Uterus (tissue), 4 donors: ENCODE data around the gene RAB40A. TPM values are rescaled to one million over a fixed set of nuclear protein-coding genes. Genes with fewer than 3 reads are reported as not detected.
A peak's percentile ranks its signal among the peaks of the same experiment; 100 is the strongest.
"Not testable (repeated sequence)": the region's sequence is repeated elsewhere in the genome, so short reads cannot be mapped to it uniquely, and the experiment has no call there.

Experiments used
- DNase-seq, 2 donors: peaks; one replicate each; pipeline ENCODE4 v3.0.0-alpha.2; 2019 to 2020
- H3K27ac ChIP-seq, 2 donors: fragments of 200-600 bp; sonication (generic); 1 replicate in 1 of 2; 2 replicates in 1 of 2; pipeline ENCODE4 v1.5.1; 2016 to 2018
- H3K27me3 ChIP-seq, 2 donors: fragments of 200-600 bp; sonication (generic); one replicate each; pipeline ENCODE4 v1.5.1; 2018 to 2019; ENCODE audit warnings: control low read depth in 1 of 2
- H3K36me3 ChIP-seq, 2 donors: fragments of 200-600 bp; sonication (generic); one replicate each; pipeline ENCODE4 v1.5.1; 2019; ENCODE audit warnings: control low read depth in 1 of 2
- H3K4me1 ChIP-seq, 2 donors: fragments of 200-600 bp; sonication (generic); one replicate each; pipeline ENCODE4 v1.5.1; 2018 to 2019; ENCODE audit warnings: control low read depth in 1 of 2
- H3K4me3 ChIP-seq, 2 donors: fragments of 200-600 bp; sonication (generic); 1 replicate in 1 of 2; 2 replicates in 1 of 2; pipeline ENCODE4 v1.5.1; 2018 to 2019; ENCODE audit warnings: mild to moderate bottlenecking in 1 of 2
- H3K9me3 ChIP-seq, 2 donors: fragments of 200-600 bp; sonication (generic); one replicate each; pipeline ENCODE4 v1.5.1; 2019; ENCODE audit warnings: control low read depth in 1 of 2
- POLR2A ChIP-seq, 2 donors: fragments of 450-650 bp; IDR thresholded peaks; one replicate each; pipeline ENCODE4 v1.6.1; 2016; ENCODE audit warnings: antibody characterized with exemption in 2 of 2, mild to moderate bottlenecking in 1 of 2, moderate library complexity in 1 of 2
- intact Hi-C: fragments of 100-400 bp; cut with DNase I; formaldehyde crosslinking; loops from one replicate; pipeline ENCODE4 v1.15.1; 2023; ENCODE audit warnings: low total_unique reads
- total RNA-seq, 4 donors: library from RNA; depleted of rRNA in 3 of 4; stranded (reverse); fragments of >200 nt in 3 of 4; gene quantifications; one replicate each; pipeline versions ENCODE4 v1.1.0 to v1.2.4, GENCODE V29; 2014 to 2023
- TF ChIP-seq, protein P1 (sequence below), 4 experiments: fragments of 200-600 bp in 2 of 4; fragments of 450-650 bp in 2 of 4; sonication (generic) in 2 of 4; IDR thresholded peaks; one replicate each; pipeline ENCODE4 v1.5.1; 2016 to 2019; ENCODE audit warnings: antibody characterized with exemption in 4 of 4, mild to moderate bottlenecking in 2 of 4, moderate library complexity in 1 of 4
- donor health status: DM: yes; HTN: yes; CAD: no.

Gene RAB40A
- total RNA-seq, 4 donors from 2014 or later: 0.88 to 8.7 (median 3.9) TPM

- H3K4me3 ChIP-seq: no peak overlapping the region
- no peaks in the 10 kb centered on the region for H3K27me3 ChIP-seq
- intact Hi-C loops: loop anchor here (10.0 kb wide), 1 partner anchor 273 kb away; no protein-coding TSS in a partner anchor
- TF ChIP-seq, protein P1, sequence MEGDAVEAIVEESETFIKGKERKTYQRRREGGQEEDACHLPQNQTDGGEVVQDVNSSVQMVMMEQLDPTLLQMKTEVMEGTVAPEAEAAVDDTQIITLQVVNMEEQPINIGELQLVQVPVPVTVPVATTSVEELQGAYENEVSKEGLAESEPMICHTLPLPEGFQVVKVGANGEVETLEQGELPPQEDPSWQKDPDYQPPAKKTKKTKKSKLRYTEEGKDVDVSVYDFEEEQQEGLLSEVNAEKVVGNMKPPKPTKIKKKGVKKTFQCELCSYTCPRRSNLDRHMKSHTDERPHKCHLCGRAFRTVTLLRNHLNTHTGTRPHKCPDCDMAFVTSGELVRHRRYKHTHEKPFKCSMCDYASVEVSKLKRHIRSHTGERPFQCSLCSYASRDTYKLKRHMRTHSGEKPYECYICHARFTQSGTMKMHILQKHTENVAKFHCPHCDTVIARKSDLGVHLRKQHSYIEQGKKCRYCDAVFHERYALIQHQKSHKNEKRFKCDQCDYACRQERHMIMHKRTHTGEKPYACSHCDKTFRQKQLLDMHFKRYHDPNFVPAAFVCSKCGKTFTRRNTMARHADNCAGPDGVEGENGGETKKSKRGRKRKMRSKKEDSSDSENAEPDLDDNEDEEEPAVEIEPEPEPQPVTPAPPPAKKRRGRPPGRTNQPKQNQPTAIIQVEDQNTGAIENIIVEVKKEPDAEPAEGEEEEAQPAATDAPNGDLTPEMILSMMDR (IDR thresholded peaks at IDR 0.05): no peak
- no peak for TF ChIP-seq POLR2A (IDR thresholded peaks at IDR 0.05)
- H3K9me3 ChIP-seq: no peaks in the 10 kb centered on the region
- H3K4me1 ChIP-seq: no peaks in the 10 kb centered on the region
- no peak for DNase-seq
- H3K27ac ChIP-seq: no peak overlapping the region
- no peaks in the 10 kb centered on the region for H3K36me3 ChIP-seq
These were observed 51.4 kb downstream of the RAB40A start for GRCh38 chrX:103467887-103468286.

- Histone ChIP-seq H3K4me1 (no peaks in the 10 kb centered on the region), H3K4me3 (no peak overlapping the region), H3K27me3 (no peaks in the 10 kb centered on the region), H3K27ac (no peak overlapping the region), H3K9me3 (no peaks in the 10 kb centered on the region), H3K36me3 (no peaks in the 10 kb centered on the region)
- no peak for DNase-seq
- no peak for TF ChIP-seq POLR2A (IDR thresholded peaks at IDR 0.05)
- TF ChIP-seq, protein P1 (IDR thresholded peaks at IDR 0.05): no peak
- intact Hi-C loops: loop anchor here (10.0 kb wide), 1 partner anchor 272 kb away; no protein-coding TSS in a partner anchor
These were observed 52.1 kb downstream of the RAB40A start for GRCh38 chrX:103467156-103467555.

- Histone ChIP-seq H3K27ac (peak overlapping the region in 1 of 2 donors; percentile 29), H3K36me3 (no peaks in the 10 kb centered on the region), H3K9me3 (no peaks in the 10 kb centered on the region), H3K4me1 (no peaks in the 10 kb centered on the region), H3K27me3 (no peaks in the 10 kb centered on the region), H3K4me3 (peak overlapping the region; percentile 23 to 27)
- DNase-seq: peak; percentile 69 to 74
- TF ChIP-seq, protein P1 (IDR thresholded peaks at IDR 0.05): peak; percentile 45 to 74 (median 72)
- TF ChIP-seq POLR2A (IDR thresholded peaks at IDR 0.05): no peak
- intact Hi-C loops: loop anchor here (5.0 to 10.0 kb wide), 2 partner anchors 122 to 270 kb away; no protein-coding TSS in a partner anchor
These were observed 54.5 kb downstream of the RAB40A start for GRCh38 chrX:103464774-103465117.

DNA sequence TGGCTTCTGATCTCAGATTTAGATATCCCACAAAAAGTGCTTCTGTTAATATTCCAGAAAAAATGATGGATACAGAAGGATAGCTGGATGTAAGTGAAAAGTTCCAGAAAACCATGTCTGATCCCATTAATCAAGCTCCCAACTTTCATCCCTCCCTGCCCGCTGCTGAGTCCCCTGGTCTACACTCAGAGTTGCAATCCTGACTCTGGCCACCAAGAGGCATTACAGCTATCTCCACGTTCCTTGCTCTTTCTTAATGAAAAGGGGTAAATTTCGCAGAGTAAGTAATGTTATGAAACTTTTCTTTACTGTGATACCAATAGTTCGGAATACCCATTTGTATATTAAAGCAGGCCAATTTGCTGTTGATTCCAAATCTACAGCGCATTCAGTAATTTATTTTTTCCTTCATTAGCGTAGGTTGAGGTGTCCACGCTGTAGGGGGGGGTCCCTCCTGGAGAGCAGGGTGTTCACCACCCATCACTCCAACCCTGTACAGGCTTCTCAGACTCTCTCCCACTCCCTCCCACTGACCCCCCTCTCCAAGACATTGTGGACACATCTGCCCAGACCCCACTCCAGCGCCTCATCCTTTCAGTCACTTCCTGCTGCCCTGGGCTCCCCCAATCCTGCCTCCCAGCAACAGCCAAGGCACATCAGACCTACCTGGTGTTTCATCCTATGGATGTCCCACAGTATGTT, 55.1 kb downstream of the RAB40A start:
- no peak for TF ChIP-seq POLR2A (IDR thresholded peaks at IDR 0.05)
- TF ChIP-seq, protein P1 (IDR thresholded peaks at IDR 0.05): peak; percentile 20 to 46 (median 34)
- Histone ChIP-seq H3K4me3 (peak overlapping the region; percentile 23 to 27), H3K27me3 (no peaks in the 10 kb centered on the region), H3K36me3 (no peaks in the 10 kb centered on the region), H3K27ac (peak overlapping the region in 1 of 2 donors; percentile 29), H3K9me3 (no peaks in the 10 kb centered on the region), H3K4me1 (no peaks in the 10 kb centered on the region)
- DNase-seq: peak in 1 of 2 donors; percentile 21
- intact Hi-C loops: loop anchor here (5.0 to 10.0 kb wide), 2 partner anchors 122 to 269 kb away; no protein-coding TSS in a partner anchor

DNA sequence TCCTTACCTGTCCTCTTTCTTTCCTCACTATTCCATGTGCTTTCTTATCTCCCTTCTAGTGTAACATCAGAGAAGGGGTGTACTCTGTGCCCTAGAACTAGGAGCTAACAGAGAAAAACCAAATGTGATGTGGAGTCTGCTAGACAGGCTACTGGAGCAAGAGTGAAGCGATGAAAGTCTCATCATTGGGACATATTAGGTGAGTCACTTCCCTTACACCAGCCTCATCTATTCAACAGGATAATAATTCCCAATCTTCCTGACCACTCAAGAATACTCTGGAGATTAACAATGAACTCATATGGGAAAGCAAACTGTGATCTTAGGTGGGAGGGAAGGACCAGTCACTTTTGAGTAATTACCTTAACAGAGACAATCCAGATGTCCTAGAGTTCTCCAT, 58.1 kb downstream of the RAB40A start:
- H3K9me3 ChIP-seq: no peaks in the 10 kb centered on the region
- intact Hi-C loops: loop anchor here (5.0 to 10.0 kb wide), 2 partner anchors 119 to 266 kb away; no protein-coding TSS in a partner anchor
- H3K27ac ChIP-seq: no peak overlapping the region
- no peaks in the 10 kb centered on the region for H3K4me1 ChIP-seq
- TF ChIP-seq, protein P1 (IDR thresholded peaks at IDR 0.05): no peak
- TF ChIP-seq POLR2A (IDR thresholded peaks at IDR 0.05): no peak
- no peaks in the 10 kb centered on the region for H3K27me3 ChIP-seq
- DNase-seq: no peak
- H3K4me3 ChIP-seq: no peak overlapping the region
- no peaks in the 10 kb centered on the region for H3K36me3 ChIP-seq

GRCh38 chrX:103460001-103460755, 59.1 kb downstream of the RAB40A start:
- H3K36me3 ChIP-seq, H3K9me3 ChIP-seq, H3K27me3 ChIP-seq, H3K4me3 ChIP-seq, DNase-seq, H3K4me1 ChIP-seq, H3K27ac ChIP-seq: not testable (repeated sequence)
- intact Hi-C loops: loop anchor here (5.0 to 10.0 kb wide), 2 partner anchors 118 to 265 kb away; no protein-coding TSS in a partner anchor
